Middle frontal gyrus (tissue), 1 donor: ENCODE results near the gene HOXD10.

ENCODE experiments used
- DNase-seq: peaks from one replicate; pipeline ENCODE4 v3.0.0-alpha.2; 2015; ENCODE audit warnings: low spot score; ENCODE audit errors: extremely low spot score

HOXD10 gene

GRCh38 chr2:176115883-176116813 is at the start of gene HOXD10:
HOXD10 (plus strand) TSS chr2:176116778; CDS start chr2:176116834, 56 bp downstream.
- DNase-seq: no peak

- DNase-seq: no peak
Measured at GRCh38 chr2:176067589-176068418, 48.8 kb upstream of the HOXD10 start.

- DNase-seq: no peak
Measured at GRCh38 chr2:176068419-176068832, 48.2 kb upstream of the HOXD10 start.

- DNase-seq: no peak
Measured at GRCh38 chr2:176071330-176072291, 45.0 kb upstream of the HOXD10 start.

DNA sequence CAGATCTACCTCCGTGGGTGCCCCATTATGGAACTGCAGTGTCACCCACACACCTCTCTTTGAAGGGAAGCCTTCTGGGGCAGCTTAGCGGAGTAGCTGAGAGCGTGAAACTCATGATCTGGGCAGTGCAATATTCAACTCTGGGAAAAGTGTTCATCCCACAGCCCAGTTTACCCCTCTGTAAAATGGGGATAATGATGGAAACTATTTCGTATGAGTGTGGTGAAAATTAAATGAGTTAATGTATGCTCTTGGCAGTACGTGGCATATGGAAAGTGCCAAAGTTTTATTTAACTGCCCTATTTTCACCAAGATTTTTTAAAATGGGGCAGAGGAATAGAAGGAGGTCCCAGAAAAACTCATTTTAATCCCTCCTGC is 44.3 kb upstream of the HOXD10 start:
- DNase-seq: no peak

DNA sequence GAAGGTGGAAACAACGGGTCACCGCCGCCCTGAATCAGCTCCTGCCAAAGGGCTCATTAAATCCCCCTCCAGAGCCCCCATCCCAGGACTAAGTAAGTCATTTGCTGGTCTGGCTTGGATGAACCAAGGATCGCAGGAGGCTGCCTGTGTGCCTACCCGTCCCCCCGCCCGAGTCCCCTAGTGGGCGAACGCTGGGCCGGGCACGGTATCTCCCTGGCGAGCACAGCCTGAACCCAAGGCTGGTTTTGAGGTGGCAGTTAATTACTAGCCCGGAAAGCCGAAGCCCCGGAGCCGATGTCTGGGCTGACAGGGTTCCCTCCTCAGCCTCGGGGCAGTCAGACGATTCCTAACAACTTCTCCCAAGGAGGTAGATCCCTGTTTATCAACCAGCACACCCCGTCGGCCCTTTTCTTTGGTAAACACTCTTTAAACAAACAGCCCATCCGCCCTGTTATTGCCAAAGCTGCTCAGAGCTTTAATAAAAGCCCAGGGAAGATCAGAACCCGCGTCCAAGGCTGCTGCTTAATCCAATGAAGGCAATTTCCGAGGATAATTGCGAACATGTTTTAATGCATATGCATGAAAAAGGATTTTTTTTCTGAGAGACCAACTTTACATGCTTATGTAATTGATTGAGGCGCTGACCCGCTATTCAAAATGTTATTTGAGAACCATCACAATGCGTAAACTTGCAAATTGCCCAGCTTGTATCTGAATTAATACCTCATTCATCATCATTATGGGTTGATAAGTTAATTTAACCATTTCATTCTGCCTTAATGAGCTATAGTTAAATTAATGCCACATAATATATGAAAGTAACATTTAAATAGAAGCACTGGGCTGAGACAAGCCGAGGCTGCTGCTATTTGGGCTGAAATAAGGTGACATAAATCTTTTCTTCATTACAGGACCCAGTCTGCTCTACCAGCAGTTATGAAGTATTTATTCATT is 43.4 kb upstream of the HOXD10 start:
- no peak for DNase-seq

DNA sequence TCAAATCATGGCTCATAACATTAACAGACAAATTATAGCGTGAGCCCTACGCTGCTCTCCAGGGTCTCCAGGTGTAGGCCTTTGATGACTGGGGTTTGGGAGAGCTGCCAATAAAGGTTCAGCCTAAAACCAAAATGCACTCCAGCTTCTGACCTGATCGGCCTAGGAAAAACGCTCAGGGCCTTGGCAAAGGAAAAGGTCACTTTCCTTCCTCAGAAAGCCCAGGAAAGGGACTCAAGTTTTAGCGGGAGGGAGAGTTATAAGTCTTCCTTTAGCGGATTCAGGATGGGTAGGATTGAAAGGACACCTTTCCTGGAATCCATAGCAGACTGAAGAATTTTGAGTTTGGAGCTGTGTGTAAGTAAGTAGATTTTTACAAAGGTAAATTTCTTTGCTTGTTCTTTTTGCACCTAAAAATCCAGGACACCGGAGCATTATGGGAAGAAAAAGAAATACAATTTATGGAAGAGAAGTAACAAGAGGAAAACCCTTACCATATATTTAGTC is 41.6 kb upstream of the HOXD10 start:
- no peak for DNase-seq

DNA sequence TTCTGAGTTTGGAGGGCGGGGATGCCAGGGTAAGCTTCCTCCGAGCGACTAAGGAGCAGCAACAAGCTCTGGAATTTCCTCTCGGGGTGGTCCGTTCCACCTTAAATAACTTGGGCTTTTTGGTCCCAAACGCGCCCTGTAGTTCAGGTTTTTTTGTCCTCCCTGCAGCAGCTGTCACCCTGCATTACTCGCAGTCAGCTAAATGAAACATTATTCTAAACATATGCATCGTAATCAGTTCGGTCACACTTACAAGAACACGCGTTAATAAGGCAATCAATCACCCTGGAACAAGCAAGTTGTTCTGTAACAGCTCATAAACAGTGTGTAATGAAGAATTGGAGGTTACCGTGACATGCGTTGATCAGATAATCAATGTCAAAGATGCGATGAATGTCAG is 41.1 kb upstream of the HOXD10 start:
- no peak for DNase-seq

DNA sequence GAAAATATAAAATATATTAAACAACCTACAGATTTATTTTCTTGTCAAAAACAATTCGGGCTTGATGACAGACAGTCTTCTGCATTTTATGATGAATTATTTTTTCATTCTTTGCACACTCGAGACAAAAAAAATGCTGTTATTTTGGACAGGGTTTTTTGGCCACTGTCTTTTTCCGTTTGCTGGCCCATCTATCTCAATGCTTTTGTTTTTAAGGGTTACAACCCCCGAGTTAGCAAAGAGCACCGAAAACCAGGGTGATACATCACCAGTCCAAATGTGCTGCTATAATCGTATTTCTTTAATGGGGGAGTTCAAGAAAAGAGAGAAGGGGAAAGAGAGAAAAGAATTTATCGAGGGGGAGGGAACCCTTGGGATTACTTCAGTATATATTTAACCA is 40.5 kb upstream of the HOXD10 start:
- no peak for DNase-seq

DNA sequence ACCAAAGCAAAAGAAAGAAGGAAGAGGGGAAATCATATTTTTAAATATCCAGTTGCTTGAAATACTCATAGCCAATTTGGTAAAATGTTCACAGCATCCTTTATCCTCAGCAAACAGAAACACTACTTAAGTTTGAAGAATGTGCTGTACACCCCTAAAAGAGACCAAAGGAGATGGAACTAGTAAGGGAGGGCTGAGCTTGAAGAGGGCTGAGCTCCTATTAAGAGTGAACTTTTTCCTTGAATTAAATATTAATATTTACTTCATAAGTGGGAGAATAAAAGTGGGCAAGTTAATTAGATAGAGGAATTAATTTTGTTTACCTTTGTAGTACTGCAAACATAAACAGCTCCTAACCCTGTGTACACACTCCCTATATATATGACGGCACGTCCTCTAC is 39.8 kb upstream of the HOXD10 start:
- no peak for DNase-seq

- DNase-seq: no peak
Measured at GRCh38 chr2:176078541-176079284, 37.9 kb upstream of the HOXD10 start.

DNA sequence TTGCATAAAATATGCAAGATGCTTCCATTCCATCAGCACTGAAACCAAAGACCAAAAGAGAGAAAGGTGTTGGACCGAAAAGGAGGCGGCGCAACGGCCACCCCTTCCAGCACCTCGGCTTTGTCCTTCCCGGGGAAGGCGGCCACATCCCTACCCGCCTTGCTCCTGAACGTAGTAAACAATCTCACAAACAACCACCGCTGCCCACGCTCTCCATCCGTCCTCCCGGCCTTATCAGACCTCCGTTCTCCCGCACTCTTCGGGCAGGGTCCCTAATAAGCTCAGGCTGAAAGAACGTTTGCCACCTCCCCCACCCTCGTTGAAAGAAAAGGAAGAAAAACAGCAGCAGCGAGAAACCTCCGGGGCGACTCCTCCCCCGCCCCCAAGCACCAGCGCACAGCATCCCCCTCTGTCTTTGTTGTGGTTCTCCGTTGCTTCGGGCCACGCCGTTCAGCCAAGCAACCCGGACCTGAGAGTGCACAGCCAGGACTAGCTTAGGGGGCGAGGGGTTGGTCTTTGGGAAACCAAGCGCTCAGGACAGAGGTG is 37.2 kb upstream of the HOXD10 start:
- DNase-seq: no peak

GRCh38 chr2:176079831-176080539 is 36.6 kb upstream of the HOXD10 start:
- no peak for DNase-seq

DNA sequence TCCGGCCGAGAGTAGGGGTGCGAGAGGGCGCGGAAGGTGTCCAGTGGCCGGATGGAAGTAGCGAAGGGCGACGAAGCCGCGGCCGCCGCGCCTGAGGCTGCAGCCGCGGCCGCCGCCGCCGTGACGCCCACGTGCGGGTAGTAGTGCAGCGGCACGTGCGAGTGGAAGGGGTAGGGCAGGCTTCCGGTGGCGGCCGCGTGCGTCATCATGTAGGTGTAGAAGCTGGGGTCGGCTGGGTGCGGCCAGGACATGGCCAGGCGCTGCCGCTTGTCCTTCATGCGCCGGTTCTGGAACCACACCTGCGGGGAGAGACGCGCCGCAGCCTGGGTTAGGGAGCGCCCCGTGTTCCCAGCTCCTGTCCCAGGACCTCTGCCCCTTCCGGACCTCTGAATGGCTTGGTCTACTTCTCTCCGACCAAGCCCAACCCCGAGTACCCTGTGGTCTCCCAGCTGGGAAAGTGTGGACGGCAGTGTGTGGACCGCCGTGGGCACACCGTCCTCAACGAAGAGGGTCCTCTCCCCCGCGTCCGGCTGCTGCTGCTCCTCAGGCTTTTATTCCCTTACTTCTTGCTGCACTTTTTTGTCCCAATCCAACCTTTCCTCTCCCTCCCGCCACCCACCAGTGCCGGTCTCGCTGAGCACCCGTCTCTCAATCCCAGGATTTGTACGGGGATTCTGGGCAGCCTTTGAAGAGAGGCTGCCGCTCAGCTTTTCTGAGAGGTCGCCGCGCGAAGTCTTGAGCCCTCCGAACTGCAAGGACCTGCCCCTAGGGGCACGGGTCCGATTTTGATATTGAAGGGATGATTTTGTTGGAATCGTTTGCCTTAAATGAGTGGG is 35.8 kb upstream of the HOXD10 start:
- no peak for DNase-seq

- no peak for DNase-seq
Measured at GRCh38 chr2:176081376-176081836, 35.2 kb upstream of the HOXD10 start.

GRCh38 chr2:176081837-176082524 is 34.6 kb upstream of the HOXD10 start:
- DNase-seq: no peak

DNA sequence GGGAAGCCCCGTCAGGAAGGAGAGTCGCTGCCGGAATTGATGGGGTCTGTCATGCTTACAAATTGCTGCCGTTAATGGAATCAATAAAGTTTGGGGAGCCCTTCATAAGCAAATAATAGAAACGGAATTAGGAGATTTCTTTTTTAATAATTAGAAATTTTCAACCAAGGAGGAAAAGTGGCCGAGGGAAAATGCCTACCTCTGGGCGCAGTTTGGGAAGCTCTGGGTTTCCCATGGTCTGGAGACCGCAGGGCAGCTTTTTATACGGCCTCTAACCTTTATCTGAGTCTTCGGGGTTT is 34.1 kb upstream of the HOXD10 start:
- no peak for DNase-seq
